GM23338 (cell line): ENCODE results near the gene NTRK3.

Experiments used
- CREB1 ChIP-seq: fragments of 250-450 bp; sonication (Bioruptor Pico); IDR thresholded peaks from 2 replicates; pipeline ENCODE4 v1.5.0; 2020; ENCODE audit warnings: low read depth, mild to moderate bottlenecking, moderate library complexity
- CTCF ChIP-seq, 2 experiments: fragments of 200-600 bp in 1 of 2; sonication (generic) in 1 of 2; conservative IDR thresholded peaks; 2 replicates each; pipeline versions ENCODE4 v1.5.1 to v1.6.1; 2016 to 2017; ENCODE audit warnings: antibody characterized with exemption in 2 of 2, low read depth in 2 of 2, mild to moderate bottlenecking in 2 of 2, moderate library complexity in 1 of 2
- EZH2 ChIP-seq: fragments of 200-600 bp; sonication (generic); IDR thresholded peaks from one replicate; pipeline ENCODE4 v1.8.0; 2017; ENCODE audit warnings: antibody characterized with exemption, mild to moderate bottlenecking, low read depth; ENCODE audit not compliant: unreplicated experiment
- EZH2phosphoT487 ChIP-seq: fragments of 200-600 bp; sonication (generic); IDR thresholded peaks from one replicate; pipeline ENCODE4 v1.8.1; 2018; ENCODE audit warnings: antibody characterized with exemption; ENCODE audit not compliant: unreplicated experiment
- JUNB ChIP-seq: IDR thresholded peaks from one replicate; pipeline ENCODE4 v1.6.1; 2016; ENCODE audit warnings: antibody characterized with exemption; ENCODE audit not compliant: unreplicated experiment
- POLR2AphosphoS5 ChIP-seq: IDR thresholded peaks from 2 replicates; pipeline ENCODE4 v1.6.1; 2016; ENCODE audit warnings: antibody characterized with exemption, low read depth
- STAT1 ChIP-seq: IDR thresholded peaks from one replicate; pipeline ENCODE4 v1.6.1; 2016; ENCODE audit warnings: antibody characterized with exemption; ENCODE audit not compliant: unreplicated experiment
- ZNF114 ChIP-seq: fragments of 250-450 bp; sonication (Bioruptor Pico); IDR thresholded peaks from 2 replicates; pipeline ENCODE4 v1.5.0; 2020; ENCODE audit warnings: mild to moderate bottlenecking, moderate library complexity
- ZNF331 ChIP-seq: fragments of 250-450 bp; sonication (Bioruptor Pico); IDR thresholded peaks from 2 replicates; pipeline ENCODE4 v1.5.0; 2020; ENCODE audit warnings: low read depth, mild to moderate bottlenecking, moderate library complexity
- TF ChIP-seq, protein P1 (sequence below): IDR thresholded peaks from one replicate; pipeline ENCODE4 v1.6.1; 2018; ENCODE audit warnings: antibody characterized with exemption; ENCODE audit not compliant: unreplicated experiment
- TF ChIP-seq, protein P2 (sequence below): fragments of 250-450 bp; sonication (Bioruptor Pico); IDR thresholded peaks from 2 replicates; pipeline ENCODE4 v1.5.0; 2020; ENCODE audit warnings: mild to moderate bottlenecking, moderate library complexity

GRCh38 chr15:87826119-87826747 is 430.3 kb downstream of the NTRK3 start:
- TF ChIP-seq EZH2 = no peak
- no peak for TF ChIP-seq CTCF (conservative IDR thresholded peaks at IDR 0.05; ENCODE audit: low read depth in 2 of 2)
- TF ChIP-seq, protein P1, sequence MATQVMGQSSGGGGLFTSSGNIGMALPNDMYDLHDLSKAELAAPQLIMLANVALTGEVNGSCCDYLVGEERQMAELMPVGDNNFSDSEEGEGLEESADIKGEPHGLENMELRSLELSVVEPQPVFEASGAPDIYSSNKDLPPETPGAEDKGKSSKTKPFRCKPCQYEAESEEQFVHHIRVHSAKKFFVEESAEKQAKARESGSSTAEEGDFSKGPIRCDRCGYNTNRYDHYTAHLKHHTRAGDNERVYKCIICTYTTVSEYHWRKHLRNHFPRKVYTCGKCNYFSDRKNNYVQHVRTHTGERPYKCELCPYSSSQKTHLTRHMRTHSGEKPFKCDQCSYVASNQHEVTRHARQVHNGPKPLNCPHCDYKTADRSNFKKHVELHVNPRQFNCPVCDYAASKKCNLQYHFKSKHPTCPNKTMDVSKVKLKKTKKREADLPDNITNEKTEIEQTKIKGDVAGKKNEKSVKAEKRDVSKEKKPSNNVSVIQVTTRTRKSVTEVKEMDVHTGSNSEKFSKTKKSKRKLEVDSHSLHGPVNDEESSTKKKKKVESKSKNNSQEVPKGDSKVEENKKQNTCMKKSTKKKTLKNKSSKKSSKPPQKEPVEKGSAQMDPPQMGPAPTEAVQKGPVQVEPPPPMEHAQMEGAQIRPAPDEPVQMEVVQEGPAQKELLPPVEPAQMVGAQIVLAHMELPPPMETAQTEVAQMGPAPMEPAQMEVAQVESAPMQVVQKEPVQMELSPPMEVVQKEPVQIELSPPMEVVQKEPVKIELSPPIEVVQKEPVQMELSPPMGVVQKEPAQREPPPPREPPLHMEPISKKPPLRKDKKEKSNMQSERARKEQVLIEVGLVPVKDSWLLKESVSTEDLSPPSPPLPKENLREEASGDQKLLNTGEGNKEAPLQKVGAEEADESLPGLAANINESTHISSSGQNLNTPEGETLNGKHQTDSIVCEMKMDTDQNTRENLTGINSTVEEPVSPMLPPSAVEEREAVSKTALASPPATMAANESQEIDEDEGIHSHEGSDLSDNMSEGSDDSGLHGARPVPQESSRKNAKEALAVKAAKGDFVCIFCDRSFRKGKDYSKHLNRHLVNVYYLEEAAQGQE = no peak
- no peak for TF ChIP-seq CREB1 (CRISPR knock-in tag)
- no peak for TF ChIP-seq POLR2AphosphoS5
- no peak for TF ChIP-seq EZH2phosphoT487
- no peak for TF ChIP-seq JUNB
- TF ChIP-seq, protein P2, sequence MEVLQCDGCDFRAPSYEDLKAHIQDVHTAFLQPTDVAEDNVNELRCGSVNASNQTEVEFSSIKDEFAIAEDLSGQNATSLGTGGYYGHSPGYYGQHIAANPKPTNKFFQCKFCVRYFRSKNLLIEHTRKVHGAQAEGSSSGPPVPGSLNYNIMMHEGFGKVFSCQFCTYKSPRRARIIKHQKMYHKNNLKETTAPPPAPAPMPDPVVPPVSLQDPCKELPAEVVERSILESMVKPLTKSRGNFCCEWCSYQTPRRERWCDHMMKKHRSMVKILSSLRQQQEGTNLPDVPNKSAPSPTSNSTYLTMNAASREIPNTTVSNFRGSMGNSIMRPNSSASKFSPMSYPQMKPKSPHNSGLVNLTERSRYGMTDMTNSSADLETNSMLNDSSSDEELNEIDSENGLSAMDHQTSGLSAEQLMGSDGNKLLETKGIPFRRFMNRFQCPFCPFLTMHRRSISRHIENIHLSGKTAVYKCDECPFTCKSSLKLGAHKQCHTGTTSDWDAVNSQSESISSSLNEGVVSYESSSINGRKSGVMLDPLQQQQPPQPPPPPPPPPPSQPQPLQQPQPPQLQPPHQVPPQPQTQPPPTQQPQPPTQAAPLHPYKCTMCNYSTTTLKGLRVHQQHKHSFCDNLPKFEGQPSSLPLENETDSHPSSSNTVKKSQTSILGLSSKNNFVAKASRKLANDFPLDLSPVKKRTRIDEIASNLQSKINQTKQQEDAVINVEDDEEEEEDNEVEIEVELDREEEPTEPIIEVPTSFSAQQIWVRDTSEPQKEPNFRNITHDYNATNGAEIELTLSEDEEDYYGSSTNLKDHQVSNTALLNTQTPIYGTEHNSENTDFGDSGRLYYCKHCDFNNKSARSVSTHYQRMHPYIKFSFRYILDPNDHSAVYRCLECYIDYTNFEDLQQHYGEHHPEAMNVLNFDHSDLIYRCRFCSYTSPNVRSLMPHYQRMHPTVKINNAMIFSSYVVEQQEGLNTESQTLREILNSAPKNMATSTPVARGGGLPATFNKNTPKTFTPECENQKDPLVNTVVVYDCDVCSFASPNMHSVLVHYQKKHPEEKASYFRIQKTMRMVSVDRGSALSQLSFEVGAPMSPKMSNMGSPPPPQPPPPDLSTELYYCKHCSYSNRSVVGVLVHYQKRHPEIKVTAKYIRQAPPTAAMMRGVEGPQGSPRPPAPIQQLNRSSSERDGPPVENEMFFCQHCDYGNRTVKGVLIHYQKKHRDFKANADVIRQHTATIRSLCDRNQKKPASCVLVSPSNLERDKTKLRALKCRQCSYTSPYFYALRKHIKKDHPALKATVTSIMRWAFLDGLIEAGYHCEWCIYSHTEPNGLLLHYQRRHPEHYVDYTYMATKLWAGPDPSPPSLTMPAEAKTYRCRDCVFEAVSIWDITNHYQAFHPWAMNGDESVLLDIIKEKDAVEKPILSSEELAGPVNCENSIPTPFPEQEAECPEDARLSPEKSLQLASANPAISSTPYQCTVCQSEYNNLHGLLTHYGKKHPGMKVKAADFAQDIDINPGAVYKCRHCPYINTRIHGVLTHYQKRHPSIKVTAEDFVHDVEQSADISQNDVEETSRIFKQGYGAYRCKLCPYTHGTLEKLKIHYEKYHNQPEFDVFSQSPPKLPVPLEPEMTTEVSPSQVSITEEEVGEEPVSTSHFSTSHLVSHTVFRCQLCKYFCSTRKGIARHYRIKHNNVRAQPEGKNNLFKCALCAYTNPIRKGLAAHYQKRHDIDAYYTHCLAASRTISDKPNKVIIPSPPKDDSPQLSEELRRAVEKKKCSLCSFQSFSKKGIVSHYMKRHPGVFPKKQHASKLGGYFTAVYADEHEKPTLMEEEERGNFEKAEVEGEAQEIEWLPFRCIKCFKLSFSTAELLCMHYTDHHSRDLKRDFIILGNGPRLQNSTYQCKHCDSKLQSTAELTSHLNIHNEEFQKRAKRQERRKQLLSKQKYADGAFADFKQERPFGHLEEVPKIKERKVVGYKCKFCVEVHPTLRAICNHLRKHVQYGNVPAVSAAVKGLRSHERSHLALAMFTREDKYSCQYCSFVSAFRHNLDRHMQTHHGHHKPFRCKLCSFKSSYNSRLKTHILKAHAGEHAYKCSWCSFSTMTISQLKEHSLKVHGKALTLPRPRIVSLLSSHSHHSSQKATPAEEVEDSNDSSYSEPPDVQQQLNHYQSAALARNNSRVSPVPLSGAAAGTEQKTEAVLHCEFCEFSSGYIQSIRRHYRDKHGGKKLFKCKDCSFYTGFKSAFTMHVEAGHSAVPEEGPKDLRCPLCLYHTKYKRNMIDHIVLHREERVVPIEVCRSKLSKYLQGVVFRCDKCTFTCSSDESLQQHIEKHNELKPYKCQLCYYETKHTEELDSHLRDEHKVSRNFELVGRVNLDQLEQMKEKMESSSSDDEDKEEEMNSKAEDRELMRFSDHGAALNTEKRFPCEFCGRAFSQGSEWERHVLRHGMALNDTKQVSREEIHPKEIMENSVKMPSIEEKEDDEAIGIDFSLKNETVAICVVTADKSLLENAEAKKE (CRISPR knock-in tag) = no peak
- TF ChIP-seq STAT1 = no peak
- no peak for TF ChIP-seq ZNF331 (CRISPR knock-in tag)
- no peak for TF ChIP-seq ZNF114 (CRISPR knock-in tag)
